Ovary (tissue), 3 donors: ENCODE results near the gene CFAP100.

ENCODE experiments used
- CTCF ChIP-seq, 3 donors: fragments of 450-650 bp in 2 of 3; fragments of 200-600 bp in 1 of 3; IDR thresholded peaks; one replicate each; pipeline versions ENCODE4 v1.5.1 to v1.8.0; 2016 to 2022; ENCODE audit warnings: antibody characterized with exemption in 3 of 3, mild to moderate bottlenecking in 1 of 3
- EP300 ChIP-seq: sonication (generic); formaldehyde crosslinking; IDR thresholded peaks from one replicate; pipeline ENCODE4 v1.6.1; 2017; ENCODE audit warnings: antibody characterized with exemption
- donor health status: DM: no; HTN: no; CAD: no.

GRCh38 chr3:126357295-126358037 lies 37.2 kb upstream of the CFAP100 start, which contains the start of gene KLF15:
- TF ChIP-seq CTCF (IDR thresholded peaks at IDR 0.05) (no peak), EP300 (no peak)
